Fibroblast of peridontal ligament (primary cell): Measurements from ENCODE around the gene DCST2.

Experiments
- DNase-seq: peaks from one replicate; pipeline ENCODE4 v3.0.0-alpha.2; 2010; ENCODE audit errors: extremely low read depth

The DCST2 gene

DNA sequence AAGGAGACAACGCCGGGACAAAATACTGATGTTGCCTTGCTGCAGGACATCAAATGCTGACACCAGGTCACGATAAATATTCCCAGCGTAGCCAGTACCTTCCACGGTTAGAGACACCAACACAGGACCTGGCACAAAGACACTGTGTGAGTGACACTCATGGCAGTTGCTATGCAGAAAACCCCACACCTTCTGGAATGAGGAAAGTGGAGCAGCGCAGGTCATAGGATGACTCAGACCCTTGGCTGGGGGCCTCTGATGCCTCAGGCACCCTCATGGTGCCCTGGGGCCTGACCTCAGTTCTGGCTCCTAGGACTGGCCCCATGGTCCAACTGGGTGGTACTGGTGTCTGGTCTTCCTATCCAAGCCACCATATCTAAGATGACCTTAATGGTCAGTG, 7.0 kb downstream of the DCST2 start:
- DNase-seq = no peak

DNA sequence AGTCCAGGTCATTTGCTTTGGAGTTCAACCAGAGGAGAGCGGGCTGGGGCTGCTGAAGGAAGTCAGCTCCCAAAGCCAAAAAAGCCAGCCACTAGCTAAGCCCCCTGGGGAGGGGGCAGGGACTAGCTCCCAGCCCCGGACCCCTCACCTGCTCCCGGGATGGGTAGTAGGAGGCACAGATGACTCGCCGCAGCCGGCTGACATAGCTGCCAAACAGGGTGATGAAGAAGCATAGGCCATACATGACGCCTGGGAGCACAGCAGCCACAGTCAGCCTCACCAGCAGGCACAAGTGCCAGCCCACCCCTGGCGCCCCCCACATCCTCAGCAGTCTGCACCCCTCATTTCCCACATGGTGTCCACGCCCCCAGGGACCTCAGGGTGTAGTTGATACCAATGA, 7.4 kb downstream of the DCST2 start:
- no peak for DNase-seq

DNA sequence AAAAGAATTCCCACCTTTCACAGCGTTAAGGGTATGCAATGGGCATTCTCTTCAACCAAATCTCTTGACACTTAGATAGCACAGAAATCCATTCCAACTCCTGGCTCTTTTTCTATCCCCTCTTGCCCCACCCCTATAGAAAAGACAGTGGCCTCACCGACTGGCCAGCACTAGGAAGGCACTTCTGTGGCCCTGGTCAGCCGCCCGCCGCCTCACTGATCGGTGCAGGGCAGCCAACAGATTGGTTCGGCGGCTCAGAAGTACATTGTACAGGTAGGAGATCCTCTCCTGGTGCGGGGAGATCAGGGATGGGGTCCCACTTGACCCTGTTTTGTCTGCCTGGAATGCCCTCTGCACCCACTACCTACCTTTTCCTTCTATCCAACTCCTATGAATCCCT, 9.3 kb downstream of the DCST2 start:
- no peak for DNase-seq

GRCh38 chr1:155023627-155024026, 10.0 kb downstream of the DCST2 start:
- DNase-seq = no peak

DNA sequence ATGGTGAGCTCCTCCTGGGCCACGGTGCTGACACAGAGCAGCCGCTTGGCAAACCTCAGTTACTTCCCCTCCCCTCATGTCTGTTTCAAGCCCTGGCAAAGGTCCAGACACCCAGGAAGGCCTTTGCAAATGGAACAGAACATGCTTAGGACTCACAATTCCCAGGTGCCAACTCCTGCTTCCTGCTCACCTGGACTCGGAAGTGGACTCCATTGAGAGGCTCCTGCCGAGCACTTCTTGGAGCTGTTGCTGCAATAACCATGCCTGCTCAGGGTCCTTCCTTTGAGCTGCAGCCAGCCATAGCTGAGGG, 10.7 kb downstream of the DCST2 start:
- no peak for DNase-seq

DNA sequence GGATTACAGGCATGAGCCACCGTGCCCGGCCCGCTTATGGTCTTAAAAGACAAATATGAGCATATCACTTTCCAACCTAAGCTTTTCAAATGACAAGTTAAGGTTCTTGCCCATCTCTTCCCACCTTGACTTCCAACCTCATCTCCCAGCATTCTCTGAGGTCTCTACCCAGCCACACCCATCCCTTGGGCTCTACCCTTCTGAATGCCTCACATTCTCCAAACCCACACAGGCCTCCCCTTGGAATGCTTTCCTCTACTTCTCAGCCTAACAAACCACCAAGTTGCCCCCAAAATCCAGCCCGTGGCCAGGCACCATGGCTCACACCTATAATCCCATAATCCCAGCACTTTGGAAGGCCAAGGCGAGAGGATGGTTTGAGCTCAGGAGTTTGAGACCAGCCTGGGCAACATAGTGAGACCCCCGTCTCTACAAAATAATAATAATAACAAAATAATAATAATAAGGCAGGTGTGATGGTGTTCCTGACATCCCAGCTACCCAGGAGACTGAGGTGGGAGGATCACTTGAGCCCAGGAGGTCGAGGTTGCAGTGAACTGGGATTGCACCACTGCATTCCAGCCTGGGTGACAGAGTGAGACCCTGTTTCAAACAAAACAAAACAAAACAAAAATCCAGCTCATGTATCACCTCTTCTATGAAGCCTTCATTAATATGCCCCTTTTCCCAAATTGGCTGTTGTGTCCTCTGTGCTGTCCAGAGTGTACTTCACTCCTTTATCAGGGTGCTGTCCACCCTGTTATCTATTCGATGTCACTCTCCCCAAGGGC, 11.2 kb downstream of the DCST2 start:
- no peak for DNase-seq

DNA sequence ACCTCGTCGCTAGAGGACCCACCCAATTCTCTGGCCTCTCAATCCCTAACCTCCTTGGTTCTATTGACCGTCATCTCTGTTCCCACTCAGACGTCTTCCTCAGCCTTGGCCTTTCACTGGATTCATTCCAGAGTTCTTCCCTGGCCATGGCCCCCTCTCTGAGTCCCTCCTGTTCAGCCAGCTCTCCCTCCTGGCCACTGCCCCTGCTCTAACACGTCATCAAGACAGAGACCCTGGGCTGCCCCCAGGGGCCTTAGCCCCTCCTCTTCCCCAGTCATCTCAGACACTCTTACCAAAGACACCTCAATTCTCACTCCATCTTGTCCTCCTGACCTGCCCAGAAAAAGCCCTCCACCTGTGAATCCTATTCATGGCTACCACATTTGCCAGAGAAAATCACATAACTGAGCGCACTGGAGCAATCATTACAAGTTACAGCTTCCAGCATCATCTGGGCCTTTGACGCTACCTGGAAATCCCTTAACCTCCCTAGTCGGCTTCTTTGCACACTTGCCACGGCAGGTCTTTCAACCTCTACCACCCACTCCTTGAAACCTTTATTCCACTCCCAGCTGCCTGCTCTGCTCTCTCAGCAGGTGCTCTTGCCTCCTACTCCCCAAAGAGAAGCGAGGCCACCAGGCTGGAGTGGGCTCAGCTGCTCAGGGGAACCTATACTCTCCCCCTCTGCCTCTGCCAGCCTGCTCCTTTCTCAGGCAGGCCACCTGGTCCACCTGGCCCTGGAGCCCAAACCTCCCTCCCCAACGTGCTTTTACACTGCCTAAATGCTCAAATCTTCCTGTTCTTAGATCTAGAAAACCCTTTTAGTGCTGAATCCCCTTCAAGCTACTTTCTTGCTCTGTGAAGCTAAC, 14.0 kb downstream of the DCST2 start:
- no peak for DNase-seq

- peak; percentile 7 for DNase-seq
These were observed 14.8 kb downstream of the DCST2 start for GRCh38 chr1:155018617-155019348.

- DNase-seq = no peak
These were observed 15.7 kb downstream of the DCST2 start for GRCh38 chr1:155017946-155018316.

- peak; percentile 80 for DNase-seq
These were observed 16.3 kb downstream of the DCST2 start for GRCh38 chr1:155017041-155017945.

DNA sequence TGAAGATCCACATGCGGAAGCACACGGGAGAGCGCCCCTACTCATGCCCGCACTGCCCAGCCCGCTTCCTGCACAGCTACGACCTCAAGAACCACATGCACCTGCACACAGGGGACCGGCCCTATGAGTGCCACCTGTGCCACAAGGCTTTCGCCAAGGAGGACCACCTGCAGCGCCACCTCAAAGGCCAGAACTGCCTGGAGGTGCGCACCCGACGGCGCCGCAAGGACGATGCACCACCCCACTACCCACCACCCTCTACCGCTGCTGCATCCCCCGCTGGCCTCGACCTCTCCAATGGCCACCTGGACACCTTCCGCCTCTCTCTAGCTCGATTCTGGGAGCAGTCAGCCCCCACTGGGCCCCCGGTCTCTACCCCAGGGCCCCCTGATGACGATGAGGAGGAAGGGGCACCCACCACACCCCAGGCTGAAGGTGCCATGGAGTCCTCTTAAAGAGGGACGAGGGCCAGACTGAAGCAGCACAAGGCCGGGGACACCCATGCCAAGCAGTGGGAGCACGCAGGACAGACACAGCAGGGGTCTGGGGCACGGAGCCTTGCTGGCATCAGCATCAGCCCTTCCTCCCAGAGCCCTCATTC, 17.2 kb downstream of the DCST2 start:
- DNase-seq = no peak

- no peak for DNase-seq
These were observed 17.9 kb downstream of the DCST2 start for GRCh38 chr1:155015527-155016230.

DNA sequence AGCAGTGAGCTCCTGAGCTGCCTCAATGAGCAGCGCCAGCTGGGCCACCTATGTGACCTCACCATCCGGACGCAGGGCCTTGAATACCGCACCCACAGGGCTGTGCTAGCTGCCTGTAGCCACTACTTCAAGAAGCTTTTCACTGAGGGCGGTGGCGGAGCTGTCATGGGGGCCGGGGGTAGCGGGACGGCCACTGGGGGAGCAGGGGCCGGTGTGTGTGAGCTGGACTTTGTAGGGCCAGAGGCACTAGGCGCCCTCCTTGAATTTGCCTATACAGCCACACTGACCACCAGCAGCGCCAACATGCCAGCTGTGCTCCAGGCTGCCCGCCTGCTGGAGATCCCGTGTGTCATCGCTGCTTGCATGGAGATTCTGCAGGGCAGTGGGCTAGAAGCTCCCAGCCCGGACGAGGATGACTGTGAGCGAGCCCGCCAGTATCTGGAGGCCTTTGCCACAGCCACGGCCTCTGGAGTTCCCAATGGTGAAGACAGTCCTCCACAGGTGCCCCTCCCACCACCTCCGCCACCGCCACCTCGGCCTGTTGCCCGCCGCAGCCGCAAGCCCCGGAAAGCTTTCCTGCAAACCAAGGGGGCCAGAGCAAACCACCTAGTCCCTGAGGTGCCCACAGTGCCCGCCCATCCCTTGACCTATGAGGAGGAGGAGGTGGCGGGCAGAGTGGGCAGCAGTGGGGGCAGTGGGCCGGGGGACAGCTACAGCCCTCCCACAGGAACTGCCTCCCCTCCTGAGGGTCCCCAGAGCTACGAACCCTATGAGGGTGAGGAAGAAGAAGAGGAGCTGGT, 18.7 kb downstream of the DCST2 start:
- DNase-seq = no peak

DNA sequence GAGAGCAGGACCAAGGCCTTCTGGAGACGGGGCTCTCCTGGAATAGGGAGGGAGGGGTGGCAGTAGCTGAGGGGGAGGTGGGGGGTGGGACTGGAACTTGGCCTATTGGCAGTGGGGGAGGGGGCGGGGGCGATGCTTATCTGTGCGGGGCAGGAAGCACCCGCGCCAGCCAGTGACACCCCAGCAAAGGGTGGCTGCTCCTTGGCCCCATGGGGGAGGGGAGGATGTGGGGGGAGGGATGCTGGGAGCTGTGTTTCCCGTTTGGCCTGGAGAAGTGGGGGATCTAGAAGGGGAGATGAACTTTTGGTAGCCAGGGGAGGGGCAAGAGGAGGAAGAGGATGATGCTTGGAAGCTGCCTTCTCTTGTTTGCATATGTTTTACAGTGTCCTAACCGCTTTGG, 19.9 kb downstream of the DCST2 start:
- DNase-seq = no peak

DNA sequence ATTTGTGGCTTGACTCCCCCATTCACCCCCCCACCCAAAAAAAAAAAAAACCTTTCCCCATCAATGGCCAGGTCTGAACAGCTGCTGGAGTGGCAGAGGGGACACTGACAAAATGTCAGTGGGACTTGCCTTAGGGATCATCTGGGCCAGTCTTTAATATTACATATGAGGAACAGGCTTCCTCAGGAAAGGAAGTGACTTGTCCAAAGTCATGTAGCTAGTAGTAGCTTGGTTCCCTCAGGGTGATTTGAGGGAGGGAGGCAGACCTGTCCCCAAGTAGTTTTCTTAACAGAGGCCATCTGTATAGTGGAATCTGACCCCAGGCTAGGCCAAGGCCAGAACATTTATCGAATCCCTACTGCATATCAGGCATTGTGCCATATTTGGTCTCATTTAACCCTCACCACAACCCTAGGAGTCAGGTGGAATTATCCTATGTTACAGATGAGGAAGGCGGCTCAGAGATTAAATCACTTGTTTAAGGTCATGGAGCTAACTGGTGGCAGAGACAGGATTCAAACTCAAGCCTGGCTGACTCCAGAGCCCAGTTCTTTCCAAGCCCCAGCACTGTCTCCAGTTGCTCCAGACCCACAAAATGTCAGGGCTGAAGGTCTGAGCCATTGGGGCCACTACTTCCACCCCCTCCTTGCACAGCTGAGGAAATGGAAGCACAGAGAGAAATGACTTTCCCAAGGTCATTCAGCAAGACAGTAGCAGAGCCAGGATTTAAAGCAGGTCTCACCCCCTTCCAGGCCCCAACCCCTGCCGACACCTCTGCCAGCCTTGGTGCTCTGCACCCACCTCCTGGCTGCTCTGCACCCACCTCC, 20.6 kb downstream of the DCST2 start:
- no peak for DNase-seq

GRCh38 chr1:155012026-155012546, 21.5 kb downstream of the DCST2 start:
- DNase-seq = peak; percentile 63

GRCh38 chr1:155011437-155012025, 22.1 kb downstream of the DCST2 start:
- DNase-seq = no peak

GRCh38 chr1:155011004-155011416, 22.6 kb downstream of the DCST2 start:
- DNase-seq = no peak
